Vagina (tissue), 2 donors: Measurements from ENCODE around the gene KLB.

Source experiments
- POLR2A ChIP-seq, 2 donors: fragments of 450-650 bp; IDR thresholded peaks; one replicate each; pipeline ENCODE4 v1.6.1; 2017; ENCODE audit warnings: antibody characterized with exemption in 2 of 2, mild to moderate bottlenecking in 2 of 2, moderate library complexity in 2 of 2
- POLR2AphosphoS5 ChIP-seq, 2 donors: sonication (generic); formaldehyde crosslinking; IDR thresholded peaks; one replicate each; pipeline ENCODE4 v1.9.0; 2017; ENCODE audit warnings: antibody characterized with exemption in 2 of 2, mild to moderate bottlenecking in 2 of 2, low read depth in 1 of 2; ENCODE audit not compliant: insufficient read depth in 1 of 2
- TF ChIP-seq, protein P1 (sequence below), 3 experiments: fragments of 450-650 bp in 2 of 3; fragments of 200-600 bp in 1 of 3; sonication (generic) in 1 of 3; IDR thresholded peaks; one replicate each; pipeline ENCODE4 v1.5.1; 2017 to 2019; ENCODE audit warnings: antibody characterized with exemption in 3 of 3, mild to moderate bottlenecking in 2 of 3, moderate library complexity in 2 of 3

GRCh38 chr4:39497909-39498726, 91.4 kb downstream of the KLB start:
- TF ChIP-seq, protein P1, sequence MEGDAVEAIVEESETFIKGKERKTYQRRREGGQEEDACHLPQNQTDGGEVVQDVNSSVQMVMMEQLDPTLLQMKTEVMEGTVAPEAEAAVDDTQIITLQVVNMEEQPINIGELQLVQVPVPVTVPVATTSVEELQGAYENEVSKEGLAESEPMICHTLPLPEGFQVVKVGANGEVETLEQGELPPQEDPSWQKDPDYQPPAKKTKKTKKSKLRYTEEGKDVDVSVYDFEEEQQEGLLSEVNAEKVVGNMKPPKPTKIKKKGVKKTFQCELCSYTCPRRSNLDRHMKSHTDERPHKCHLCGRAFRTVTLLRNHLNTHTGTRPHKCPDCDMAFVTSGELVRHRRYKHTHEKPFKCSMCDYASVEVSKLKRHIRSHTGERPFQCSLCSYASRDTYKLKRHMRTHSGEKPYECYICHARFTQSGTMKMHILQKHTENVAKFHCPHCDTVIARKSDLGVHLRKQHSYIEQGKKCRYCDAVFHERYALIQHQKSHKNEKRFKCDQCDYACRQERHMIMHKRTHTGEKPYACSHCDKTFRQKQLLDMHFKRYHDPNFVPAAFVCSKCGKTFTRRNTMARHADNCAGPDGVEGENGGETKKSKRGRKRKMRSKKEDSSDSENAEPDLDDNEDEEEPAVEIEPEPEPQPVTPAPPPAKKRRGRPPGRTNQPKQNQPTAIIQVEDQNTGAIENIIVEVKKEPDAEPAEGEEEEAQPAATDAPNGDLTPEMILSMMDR (IDR thresholded peaks at IDR 0.05) = no peak
- no peak for TF ChIP-seq POLR2A (IDR thresholded peaks at IDR 0.05)
- TF ChIP-seq POLR2AphosphoS5 (IDR thresholded peaks at IDR 0.05; ENCODE audit: insufficient read depth in 1 of 2, low read depth in 1 of 2) = no peak
